C4-2B (cell line): Measurements from ENCODE around the gene ZNF444.

Source experiments
- H3K27ac ChIP-seq: fragments of 450-650 bp; 2 replicates; pipeline ENCODE4 v1.5.1; 2017
- CTCF ChIP-seq: fragments of 450-650 bp; conservative IDR thresholded peaks from 2 replicates; pipeline ENCODE4 v1.5.1; 2017; ENCODE audit warnings: mild to moderate bottlenecking
- ZFX ChIP-seq: fragments of 450-650 bp; IDR thresholded peaks from 2 replicates; pipeline ENCODE4 v1.6.1; 2017

The ZNF444 gene

GRCh38 chr19:56152644-56153043 is 11.6 kb downstream of the ZNF444 start:
- TF ChIP-seq ZFX (no peak), CTCF (no peak)
- H3K27ac ChIP-seq, result no peak overlapping the region

DNA sequence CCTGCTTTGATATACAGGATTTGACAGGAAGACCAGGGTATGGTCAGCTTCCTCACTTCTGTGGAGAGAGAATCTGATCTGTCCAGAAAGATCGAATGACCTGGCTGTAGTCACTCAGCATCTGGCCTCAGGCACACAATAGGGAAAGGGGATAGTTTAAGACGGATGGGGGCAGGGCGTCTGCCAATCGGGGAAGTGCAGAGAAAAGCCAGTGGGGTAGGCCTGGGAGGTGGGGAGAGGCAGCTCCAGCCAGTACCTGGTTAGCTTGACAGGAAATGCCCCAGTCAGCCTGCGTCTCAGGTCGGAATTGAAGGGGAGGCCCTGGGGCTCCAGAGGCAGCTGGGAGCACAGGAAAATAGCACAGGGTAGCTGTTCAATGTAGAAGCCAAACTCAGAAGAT is 12.4 kb downstream of the ZNF444 start:
- no peak overlapping the region for H3K27ac ChIP-seq

DNA sequence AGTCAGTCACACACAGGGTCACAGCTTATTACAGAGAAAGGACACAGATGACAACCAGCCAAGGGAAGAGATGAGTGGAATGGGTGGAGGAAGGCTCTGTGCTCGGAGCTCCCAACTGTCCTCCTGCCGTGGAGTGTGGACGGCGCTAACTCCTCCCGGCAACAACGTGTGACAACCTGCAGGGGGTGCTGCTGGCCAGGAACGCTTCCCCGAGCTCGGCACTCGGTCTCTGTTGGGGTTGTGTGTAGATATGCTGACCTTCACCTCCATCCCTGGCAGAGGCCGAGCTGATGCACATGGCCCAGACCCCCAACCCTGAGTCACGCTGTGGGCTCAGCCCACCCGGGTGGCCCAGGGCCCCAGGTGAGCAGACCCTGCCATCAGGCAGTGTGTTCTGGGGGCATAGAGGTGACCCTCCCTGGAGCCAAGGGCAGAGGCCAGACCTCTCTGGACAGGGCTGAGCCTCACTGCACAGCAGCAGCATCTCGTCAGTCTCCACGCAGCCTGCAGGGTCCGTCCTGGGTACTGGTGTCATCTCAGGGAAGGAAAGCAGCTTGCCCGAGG is 14.1 kb downstream of the ZNF444 start:
- TF ChIP-seq CTCF, result no peak; the same call in 1 of the 2 replicates
- TF ChIP-seq ZFX, result no peak
- H3K27ac ChIP-seq, result no peak overlapping the region

More for the DNA sequence above, 12.4 kb downstream of the ZNF444 start:
- TF ChIP-seq ZFX (no peak), CTCF (no peak)

- no peak overlapping the region for H3K27ac ChIP-seq
- TF ChIP-seq CTCF (no peak), ZFX (no peak)
These were observed 15.7 kb downstream of the ZNF444 start for GRCh38 chr19:56156768-56157167.

DNA sequence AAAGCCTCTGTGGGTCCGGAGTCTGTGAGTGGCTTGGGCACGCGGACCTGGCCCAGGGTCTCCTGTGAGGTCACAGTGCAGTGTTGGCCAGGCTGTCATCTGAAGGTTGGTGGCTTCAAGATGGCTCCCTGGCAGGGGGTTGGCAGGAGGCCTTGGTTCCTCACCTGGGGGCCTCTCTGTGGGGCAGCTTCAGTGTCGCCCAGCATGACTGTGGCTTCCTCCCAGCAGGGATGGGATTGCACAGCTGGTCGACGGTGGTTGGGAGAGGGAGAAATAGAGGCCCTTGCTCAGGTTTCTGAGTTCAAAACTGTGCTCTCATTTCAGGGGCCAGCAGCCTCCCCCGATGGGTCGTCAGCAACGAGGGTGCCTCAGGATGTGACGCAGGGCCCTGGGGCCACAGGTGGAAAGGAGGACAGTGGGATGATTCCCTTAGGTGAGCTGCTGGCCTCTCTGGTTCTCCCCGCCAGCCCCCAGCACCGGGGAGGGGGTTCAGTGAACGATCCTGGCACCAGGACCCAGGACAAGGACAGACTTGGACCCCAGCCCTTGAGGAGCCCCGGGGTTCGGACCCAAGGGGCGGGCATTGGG is 17.2 kb downstream of the ZNF444 start:
- no peak for TF ChIP-seq CTCF
- TF ChIP-seq ZFX, result no peak
- H3K27ac ChIP-seq, result no peak overlapping the region

DNA sequence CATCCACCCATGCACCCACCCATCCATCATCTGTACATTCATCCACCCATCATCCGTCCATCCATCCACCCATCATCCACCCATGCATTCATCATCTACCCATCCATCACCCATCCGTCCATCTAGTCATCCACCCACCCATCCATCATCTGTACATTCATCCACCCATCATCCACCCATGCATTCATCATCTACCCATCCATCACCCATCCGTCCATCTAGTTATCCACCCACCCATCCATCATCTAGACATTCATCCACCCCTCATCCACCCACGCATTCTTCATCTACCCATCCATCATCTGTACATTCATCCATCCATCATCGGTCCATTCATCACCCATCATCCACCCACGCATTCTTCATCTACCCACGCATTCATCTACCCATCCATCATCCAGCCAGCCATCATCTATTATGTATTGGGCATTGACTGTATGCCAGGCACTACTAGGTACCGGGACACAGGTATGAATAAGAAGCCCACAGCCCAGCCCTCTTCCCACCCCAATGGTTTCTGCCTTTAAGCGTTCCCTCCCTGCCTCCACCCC is 18.0 kb downstream of the ZNF444 start:
- H3K27ac ChIP-seq, result no peak overlapping the region
- no peak for TF ChIP-seq ZFX
- no peak for TF ChIP-seq CTCF

DNA sequence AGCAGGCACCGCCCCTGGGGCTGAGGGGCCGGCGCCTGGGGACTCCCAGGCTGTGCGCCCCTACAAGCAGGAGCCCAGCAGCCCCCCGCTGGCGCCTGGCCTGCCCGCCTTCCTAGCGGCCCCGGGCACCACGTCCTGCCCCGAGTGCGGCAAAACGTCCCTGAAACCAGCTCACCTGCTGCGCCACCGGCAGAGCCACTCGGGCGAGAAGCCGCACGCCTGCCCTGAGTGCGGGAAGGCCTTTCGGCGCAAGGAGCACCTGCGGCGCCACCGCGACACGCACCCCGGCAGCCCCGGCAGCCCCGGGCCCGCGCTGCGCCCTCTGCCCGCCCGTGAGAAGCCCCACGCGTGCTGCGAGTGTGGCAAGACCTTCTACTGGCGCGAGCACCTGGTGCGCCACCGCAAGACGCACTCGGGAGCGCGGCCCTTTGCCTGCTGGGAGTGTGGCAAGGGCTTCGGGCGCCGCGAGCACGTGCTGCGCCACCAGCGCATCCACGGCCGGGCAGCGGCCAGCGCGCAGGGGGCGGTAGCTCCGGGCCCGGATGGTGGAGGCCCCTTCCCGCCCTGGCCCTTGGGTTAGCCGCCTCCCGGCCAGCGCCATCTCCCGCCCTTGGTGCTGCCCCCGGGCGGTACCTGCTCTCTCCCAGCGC is 18.7 kb downstream of the ZNF444 start:
- no peak for TF ChIP-seq CTCF
- no peak for TF ChIP-seq ZFX
- no peak overlapping the region for H3K27ac ChIP-seq
